HG03025 (cell line): ENCODE data around the gene ANO8.

Experiments used
- ATAC-seq: cut with Tn5 transposase; IDR thresholded peaks from one replicate; pipeline ENCODE4 v1.9.1; 2021; ENCODE audit warnings: mild to moderate bottlenecking, moderate library complexity; ENCODE audit not compliant: unreplicated experiment, low FRiP score

ANO8 gene

GRCh38 chr19:17330262-17331044 is 4.2 kb downstream of the ANO8 start:
- ATAC-seq: no peak

GRCh38 chr19:17329366-17330261 is 5.0 kb downstream of the ANO8 start:
- ATAC-seq: no peak

GRCh38 chr19:17328517-17329365 is 5.9 kb downstream of the ANO8 start:
- no peak for ATAC-seq

- no peak for ATAC-seq
Measured at GRCh38 chr19:17327654-17328516, 6.8 kb downstream of the ANO8 start.

DNA sequence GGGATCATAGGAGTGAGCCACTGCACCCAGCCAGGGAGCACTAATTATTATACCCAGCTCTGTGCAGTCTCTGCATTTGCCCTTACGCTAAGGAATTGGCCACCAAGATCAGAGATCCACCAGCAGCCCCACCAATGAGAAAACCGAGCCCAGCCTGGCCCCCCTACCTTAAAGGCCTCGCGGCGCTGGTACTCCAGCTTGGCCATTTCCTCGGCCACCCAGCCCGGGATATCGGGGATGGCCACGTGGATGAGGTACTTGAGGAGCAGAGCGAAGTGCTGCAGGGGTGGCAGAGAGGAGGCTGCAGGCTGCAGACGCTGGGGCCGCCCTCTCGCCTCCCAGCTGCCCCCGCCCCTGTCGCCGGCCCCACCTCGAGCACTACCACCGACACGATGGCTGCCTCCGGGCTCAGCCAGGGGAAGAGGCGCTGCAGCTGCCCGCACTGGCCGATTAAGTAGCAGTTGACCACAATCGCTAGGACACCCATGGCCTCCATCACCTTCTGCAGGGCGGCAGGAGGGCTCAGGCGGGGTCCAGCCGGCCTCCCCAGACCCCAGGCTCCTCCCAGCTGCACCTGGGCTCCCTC is 7.5 kb downstream of the ANO8 start:
- no peak for ATAC-seq

DNA sequence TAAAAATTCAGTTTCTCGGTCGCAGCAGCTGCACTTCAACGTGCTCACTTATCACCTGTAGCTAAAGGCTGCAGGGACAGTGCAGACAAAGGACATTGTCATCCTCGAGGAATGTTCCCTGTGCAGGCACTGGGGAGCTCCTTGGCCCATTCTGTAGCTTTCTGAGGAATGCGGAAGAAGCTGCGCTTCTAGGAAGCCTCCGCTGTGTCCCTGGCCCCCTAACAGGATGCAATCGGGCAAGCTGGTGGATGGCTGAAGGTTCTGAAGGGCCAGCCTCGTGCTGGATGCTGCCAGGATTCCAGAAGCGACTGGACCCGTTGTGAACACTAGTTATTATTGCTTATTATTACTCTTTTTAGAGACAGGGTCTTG is 8.1 kb downstream of the ANO8 start:
- ATAC-seq: no peak

- ATAC-seq: no peak
Measured at GRCh38 chr19:17325881-17326594, 8.6 kb downstream of the ANO8 start.

GRCh38 chr19:17325133-17325532 is 9.5 kb downstream of the ANO8 start:
- no peak for ATAC-seq

DNA sequence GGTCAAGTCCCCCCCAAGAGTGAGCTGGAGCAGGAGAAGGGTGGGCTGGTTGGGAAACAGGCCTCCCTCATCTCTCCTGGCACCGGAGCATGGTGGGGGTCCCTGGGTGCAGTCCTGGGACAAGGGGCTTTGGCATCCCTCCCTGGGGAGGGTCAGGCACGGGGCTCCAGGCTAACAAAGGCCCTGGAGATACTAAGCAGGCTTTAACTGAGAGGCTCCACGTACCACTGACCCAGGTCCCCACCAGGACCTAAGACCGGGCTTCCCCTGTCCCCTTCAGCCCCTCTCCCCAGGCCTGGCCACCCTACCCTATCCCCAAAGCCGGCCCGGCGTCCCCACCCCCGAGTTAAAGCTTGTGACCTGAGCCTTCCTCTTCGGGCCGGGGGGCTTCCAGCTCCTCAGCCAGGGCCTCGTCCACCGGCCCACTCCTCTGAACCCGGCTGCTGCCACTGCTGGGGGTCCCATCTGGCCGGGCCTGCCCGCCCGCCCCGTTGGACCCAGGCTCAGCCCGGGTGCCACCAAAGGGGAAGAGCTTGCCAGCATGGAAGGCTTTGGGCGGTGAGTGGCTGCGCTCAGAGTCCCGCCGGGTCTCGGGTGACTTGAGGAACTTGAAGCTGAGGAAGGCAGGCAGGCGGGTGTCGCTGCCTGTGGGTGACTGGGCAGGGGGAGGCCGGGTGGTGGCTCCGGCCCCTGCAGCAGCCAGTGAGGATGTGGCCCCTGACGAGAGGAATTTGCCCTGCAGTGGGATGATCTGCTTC is 10.1 kb downstream of the ANO8 start:
- no peak for ATAC-seq

- ATAC-seq: no peak
Measured at GRCh38 chr19:17323964-17324332, 10.7 kb downstream of the ANO8 start.

- no peak for ATAC-seq
Measured at GRCh38 chr19:17323300-17323963, 11.2 kb downstream of the ANO8 start.

- ATAC-seq: no peak
Measured at GRCh38 chr19:17322854-17323253, 11.8 kb downstream of the ANO8 start.

GRCh38 chr19:17321655-17322489 is 12.8 kb downstream of the ANO8 start:
- no peak for ATAC-seq

GRCh38 chr19:17320435-17320834 is 14.2 kb downstream of the ANO8 start:
- no peak for ATAC-seq

- no peak for ATAC-seq
Measured at GRCh38 chr19:17319473-17320238, 15.0 kb downstream of the ANO8 start.

GRCh38 chr19:17318966-17319365 is 15.7 kb downstream of the ANO8 start:
- no peak for ATAC-seq
